Esophagus (tissue), 2 donors: Measurements from ENCODE around the gene PPP3CB. TPM values are rescaled to one million over a fixed set of nuclear protein-coding genes. Genes with fewer than 3 reads are reported as not detected.
A peak's percentile ranks its signal among the peaks of the same experiment; 100 is the strongest.

ENCODE experiments used
- H3K27ac ChIP-seq, 2 donors: one replicate each; pipeline ENCODE4 v1.5.1; 2013; ENCODE audit warnings: low read depth in 2 of 2, mild to moderate bottlenecking in 2 of 2, inconsistent platforms in 1 of 2, low read length in 1 of 2, moderate library complexity in 1 of 2
- H3K27me3 ChIP-seq, 2 donors: one replicate each; pipeline ENCODE4 v1.6.1; 2013; ENCODE audit warnings: low read length in 2 of 2, control low read depth in 1 of 2, mild to moderate bottlenecking in 1 of 2; ENCODE audit not compliant: insufficient read depth in 2 of 2, control insufficient read depth in 1 of 2
- H3K36me3 ChIP-seq, 2 donors: one replicate each; pipeline ENCODE4 v1.6.1; 2013; ENCODE audit warnings: low read length in 1 of 2; ENCODE audit not compliant: control insufficient read depth in 2 of 2, insufficient read depth in 2 of 2
- H3K4me1 ChIP-seq, 2 donors: one replicate each; pipeline ENCODE4 v1.6.1; 2013; ENCODE audit warnings: low read length in 1 of 2; ENCODE audit not compliant: control insufficient read depth in 2 of 2, insufficient read depth in 2 of 2
- H3K4me3 ChIP-seq, 2 donors: one replicate each; pipeline ENCODE4 v1.5.1; 2013; ENCODE audit warnings: low read length in 2 of 2, mild to moderate bottlenecking in 2 of 2, low read depth in 1 of 2, moderate library complexity in 1 of 2
- H3K9me3 ChIP-seq, 2 donors: one replicate each; pipeline ENCODE4 v1.6.1; 2013; ENCODE audit warnings: mild to moderate bottlenecking in 2 of 2, low read depth in 1 of 2, low read length in 1 of 2, moderate library complexity in 1 of 2; ENCODE audit not compliant: control insufficient read depth in 2 of 2, insufficient read depth in 1 of 2
- WGBS, 2 donors: extraction: QIAGEN DNeasy Blood & Tissue Kit; methylation state at CpG; one replicate each; pipeline ENCODE4 v1.1.7; 2013; 5-methylcytosine and 5-hydroxymethylcytosine counted together
- polyA plus RNA-seq, 2 donors: library from polyadenylated mRNA; stranded (reverse); fragments of 200-250 nt; gene quantifications; one replicate each; pipeline ENCODE4 v1.2.3, GENCODE V29; 2013
- donor health status: healthy with polysubstance abuse.
- donor health status: Bipolar disorder and iron deficiency.

Gene PPP3CB
- polyA plus RNA-seq, 2 donors: 15.7 to 16.7 TPM

- Histone ChIP-seq H3K4me3 (no peak overlapping the region), H3K36me3 (peaks cover 0 to 2% of the 10 kb centered on the region in 2 donors), H3K9me3 (no peaks in the 10 kb centered on the region), H3K27me3 (no peaks in the 10 kb centered on the region), H3K4me1 (no peaks in the 10 kb centered on the region), H3K27ac (no peak overlapping the region)
- WGBS, 2 donors: 48 to 75% methylated on average over 2 of the region's 2 CpGs
These were observed 62.9 kb downstream of the PPP3CB start for GRCh38 chr10:73432646-73433537.

GRCh38 chr10:73426318-73426717 is 69.5 kb downstream of the PPP3CB start:
- no peaks in the 10 kb centered on the region for H3K27me3 ChIP-seq
- 97 to 98% methylated on average over 4 of the region's 4 CpGs for WGBS, 2 donors

GRCh38 chr10:73424478-73424877 is 71.3 kb downstream of the PPP3CB start:
- Histone ChIP-seq H3K27me3 (no peaks in the 10 kb centered on the region), H3K9me3 (no peaks in the 10 kb centered on the region), H3K36me3 (peaks cover 3 to 13% of the 10 kb centered on the region in 2 donors), H3K27ac (no peak overlapping the region), H3K4me3 (no peak overlapping the region), H3K4me1 (no peaks in the 10 kb centered on the region)
- WGBS, 2 donors: 54 to 62% methylated on average over 3 of the region's 3 CpGs

More at GRCh38 chr10:73426318-73426717, 69.5 kb downstream of the PPP3CB start:
- Histone ChIP-seq H3K4me3 (no peak overlapping the region), H3K4me1 (no peaks in the 10 kb centered on the region), H3K36me3 (peaks cover 3 to 13% of the 10 kb centered on the region in 2 donors), H3K9me3 (no peaks in the 10 kb centered on the region), H3K27ac (no peak overlapping the region)

- Histone ChIP-seq H3K27ac (no peak overlapping the region), H3K4me1 (no peaks in the 10 kb centered on the region), H3K4me3 (no peak overlapping the region), H3K36me3 (peaks cover 3 to 13% of the 10 kb centered on the region in 2 donors), H3K27me3 (no peaks in the 10 kb centered on the region), H3K9me3 (no peaks in the 10 kb centered on the region)
These were observed 72.5 kb downstream of the PPP3CB start for GRCh38 chr10:73423309-73423708.

GRCh38 chr10:73416571-73416970 is 79.3 kb downstream of the PPP3CB start:
- no peak overlapping the region for H3K4me3 ChIP-seq
- H3K27me3 ChIP-seq: no peaks in the 10 kb centered on the region
- 70 to 80% methylated on average over 3 of the region's 3 CpGs for WGBS, 2 donors
- no peaks in the 10 kb centered on the region for H3K4me1 ChIP-seq
- H3K27ac ChIP-seq: no peak overlapping the region
- H3K9me3 ChIP-seq: no peaks in the 10 kb centered on the region
- H3K36me3 ChIP-seq: no peaks in the 10 kb centered on the region

- H3K9me3 ChIP-seq: no peaks in the 10 kb centered on the region
- WGBS, 2 donors: 2 to 3% methylated on average over 17 of the region's 17 CpGs
- H3K4me3 ChIP-seq: peak overlapping the region; percentile 73 to 95
- peak overlapping the region; percentile 96 to 98 for H3K27ac ChIP-seq
- no peaks in the 10 kb centered on the region for H3K4me1 ChIP-seq
- H3K27me3 ChIP-seq: no peaks in the 10 kb centered on the region
- no peaks in the 10 kb centered on the region for H3K36me3 ChIP-seq
These were observed 81.4 kb downstream of the PPP3CB start for GRCh38 chr10:73414230-73414945.

GRCh38 chr10:73413528-73414229 is 82.1 kb downstream of the PPP3CB start, which contains the start of gene ANXA7:
TSS of gene ANXA7 (minus strand) at chr10:73414058. CDS start at chr10:73400856, 13,202 bp downstream.
- H3K4me1 ChIP-seq: no peaks in the 10 kb centered on the region
- peak within 1 kb of the TSS; percentile 96 to 98 for H3K27ac ChIP-seq
- H3K27me3 ChIP-seq: no peaks in the 10 kb centered on the region
- no peaks in the 10 kb centered on the region for H3K9me3 ChIP-seq
- WGBS, 2 donors: 0 to 1% methylated on average over 57 to 62 of the region's 62 CpGs
- H3K4me3 ChIP-seq: peak within 1 kb of the TSS; percentile 73 to 95
- no peaks in the 10 kb centered on the region for H3K36me3 ChIP-seq

- H3K27me3 ChIP-seq: no peaks in the 10 kb centered on the region
- WGBS, 2 donors: 1 to 2% methylated on average over 9 of the region's 9 CpGs
- H3K27ac ChIP-seq: peak overlapping the region; percentile 96 to 98
- H3K4me1 ChIP-seq: no peaks in the 10 kb centered on the region
- H3K4me3 ChIP-seq: peak overlapping the region; percentile 73 to 95
- no peaks in the 10 kb centered on the region for H3K9me3 ChIP-seq
- H3K36me3 ChIP-seq: no peaks in the 10 kb centered on the region
These were observed 82.7 kb downstream of the PPP3CB start for GRCh38 chr10:73413108-73413527.

GRCh38 chr10:73410897-73411296 is 84.9 kb downstream of the PPP3CB start:
- WGBS, 2 donors: 97 to 99% methylated on average over 1 of the region's 1 CpG
- H3K36me3 ChIP-seq: no peaks in the 10 kb centered on the region

More at GRCh38 chr10:73410897-73411296, 84.9 kb downstream of the PPP3CB start:
- Histone ChIP-seq H3K9me3 (no peaks in the 10 kb centered on the region), H3K4me1 (no peaks in the 10 kb centered on the region), H3K27me3 (no peaks in the 10 kb centered on the region), H3K4me3 (no peak overlapping the region), H3K27ac (no peak overlapping the region)
